HG02884 (cell line): ENCODE results near the gene SLC9A5.

Source experiments
- ATAC-seq: cut with Tn5 transposase; IDR thresholded peaks from one replicate; pipeline ENCODE4 v1.9.1; 2021; ENCODE audit warnings: mild to moderate bottlenecking, moderate library complexity; ENCODE audit not compliant: unreplicated experiment

SLC9A5 gene

GRCh38 chr16:67238278-67238575, 10.6 kb upstream of the SLC9A5 start:
- ATAC-seq: no peak

- no peak for ATAC-seq
Measured at GRCh38 chr16:67238806-67239470, 9.8 kb upstream of the SLC9A5 start.

GRCh38 chr16:67240506-67240905, 8.3 kb upstream of the SLC9A5 start:
- no peak for ATAC-seq

- no peak for ATAC-seq
Measured at GRCh38 chr16:67241008-67241900, 7.5 kb upstream of the SLC9A5 start.

- no peak for ATAC-seq
Measured at GRCh38 chr16:67242138-67242730, 6.5 kb upstream of the SLC9A5 start.

GRCh38 chr16:67243481-67243880, 5.3 kb upstream of the SLC9A5 start:
- no peak for ATAC-seq

- peak; percentile 47 for ATAC-seq
Measured at GRCh38 chr16:67244387-67245185, 4.2 kb upstream of the SLC9A5 start.

GRCh38 chr16:67245186-67245585, 3.6 kb upstream of the SLC9A5 start:
- ATAC-seq: no peak

GRCh38 chr16:67245674-67246080, 3.1 kb upstream of the SLC9A5 start:
- ATAC-seq: no peak

- ATAC-seq: peak; percentile 21
Measured at GRCh38 chr16:67246081-67246755, 2.6 kb upstream of the SLC9A5 start.

- ATAC-seq: peak; percentile 6
Measured at GRCh38 chr16:67246756-67247191, 2.0 kb upstream of the SLC9A5 start.

GRCh38 chr16:67247192-67248072, 1.3 kb upstream of the SLC9A5 start, which contains the start of gene FHOD1:
TSS of gene FHOD1 (minus strand) at chr16:67247481. CDS start at chr16:67247410, 71 bp downstream.
- peak; percentile 47 for ATAC-seq

GRCh38 chr16:67248073-67248400, 742 bp upstream of the SLC9A5 start:
- ATAC-seq: no peak

GRCh38 chr16:67249178-67250044, 632 bp downstream of the SLC9A5 start:
- no peak for ATAC-seq

- no peak for ATAC-seq
Measured at GRCh38 chr16:67250045-67250327, 1.2 kb downstream of the SLC9A5 start.

- ATAC-seq: no peak
Measured at GRCh38 chr16:67252609-67253497, 4.1 kb downstream of the SLC9A5 start.

GRCh38 chr16:67254801-67255552, 6.2 kb downstream of the SLC9A5 start:
- no peak for ATAC-seq
